Mesothelial cell of epicardium (in vitro differentiated cells): ENCODE data around the gene CST7. TPM values are rescaled to one million over a fixed set of nuclear protein-coding genes. Genes with fewer than 3 reads are reported as not detected.

Experiments
- DNase-seq, 2 experiments: peaks; one replicate each; pipeline ENCODE4 v3.0.0; 2021; ENCODE audit warnings: low spot score in 2 of 2; ENCODE audit not compliant: unreplicated experiment in 2 of 2
- H3K27ac Mint-ChIP-seq: 2 replicates; pipeline ENCODE4 v1.8.0; 2021; ENCODE audit warnings: mixed read lengths
- H3K27me3 Mint-ChIP-seq: 2 replicates; pipeline ENCODE4 v1.8.0; 2021; ENCODE audit warnings: low read depth, mixed read lengths
- H3K36me3 Mint-ChIP-seq: 2 replicates; pipeline ENCODE4 v1.8.0; 2021; ENCODE audit warnings: mixed read lengths
- H3K4me1 Mint-ChIP-seq: 2 replicates; pipeline ENCODE4 v1.8.0; 2021; ENCODE audit warnings: mixed read lengths
- H3K4me3 Mint-ChIP-seq: 2 replicates; pipeline ENCODE4 v1.8.0; 2021; ENCODE audit warnings: mild to moderate bottlenecking, moderate library complexity, mixed read lengths
- H3K9me3 Mint-ChIP-seq: 2 replicates; pipeline ENCODE4 v1.8.0; 2021; ENCODE audit warnings: mixed read lengths
- CTCF ChIP-seq: fragments of 200-600 bp; sonication (generic); IDR thresholded peaks from one replicate; pipeline ENCODE4 v1.5.0; 2021; ENCODE audit warnings: antibody characterized with exemption; ENCODE audit not compliant: unreplicated experiment
- total RNA-seq: library from RNA; stranded (reverse); gene quantifications from 3 replicates; pipeline ENCODE4 v1.2.1, GENCODE V29; 2021

The CST7 gene
- total RNA-seq, 1 donor from 2014 or later = not detected

- H3K27ac Mint-ChIP-seq = no peak overlapping the region
- DNase-seq = no peak
- no peaks in the 10 kb centered on the region for H3K4me1 Mint-ChIP-seq
- H3K36me3 Mint-ChIP-seq = peaks cover 54% of the 10 kb centered on the region
- H3K4me3 Mint-ChIP-seq = no peak overlapping the region
- H3K27me3 Mint-ChIP-seq = no peaks in the 10 kb centered on the region
- H3K9me3 Mint-ChIP-seq = peaks cover 20% of the 10 kb centered on the region
- no peak for TF ChIP-seq CTCF
Observed at GRCh38 chr20:24971376-24972101, 22.5 kb downstream of the CST7 start.

- DNase-seq = no peak
- Mint-ChIP-seq H3K36me3 (peaks cover 60% of the 10 kb centered on the region), H3K4me1 (no peaks in the 10 kb centered on the region), H3K27me3 (no peaks in the 10 kb centered on the region), H3K4me3 (no peak overlapping the region), H3K27ac (no peak overlapping the region), H3K9me3 (peaks cover 27% of the 10 kb centered on the region)
- TF ChIP-seq CTCF = no peak
Observed at GRCh38 chr20:24972341-24972740, 23.3 kb downstream of the CST7 start.

- H3K4me3 Mint-ChIP-seq = no peak overlapping the region
- DNase-seq = no peak
- H3K9me3 Mint-ChIP-seq = peaks cover 36% of the 10 kb centered on the region
- peaks cover 84% of the 10 kb centered on the region for H3K36me3 Mint-ChIP-seq
- no peak overlapping the region for H3K27ac Mint-ChIP-seq
- no peaks in the 10 kb centered on the region for H3K27me3 Mint-ChIP-seq
- TF ChIP-seq CTCF = no peak
- no peaks in the 10 kb centered on the region for H3K4me1 Mint-ChIP-seq
Observed at GRCh38 chr20:24977336-24977735, 28.3 kb downstream of the CST7 start.

- H3K4me3 Mint-ChIP-seq = no peak overlapping the region
- H3K4me1 Mint-ChIP-seq = no peaks in the 10 kb centered on the region
- H3K27me3 Mint-ChIP-seq = no peaks in the 10 kb centered on the region
- DNase-seq = no peak
- H3K36me3 Mint-ChIP-seq = peaks cover 86% of the 10 kb centered on the region
- TF ChIP-seq CTCF = no peak
- H3K27ac Mint-ChIP-seq = no peak overlapping the region
- peaks cover 36% of the 10 kb centered on the region for H3K9me3 Mint-ChIP-seq
Observed at GRCh38 chr20:24977797-24978196, 28.7 kb downstream of the CST7 start.

GRCh38 chr20:24978513-24978912 lies 29.4 kb downstream of the CST7 start:
- no peak overlapping the region for H3K27ac Mint-ChIP-seq
- peaks cover 82% of the 10 kb centered on the region for H3K36me3 Mint-ChIP-seq
- no peak overlapping the region for H3K4me3 Mint-ChIP-seq
- DNase-seq = no peak
- no peaks in the 10 kb centered on the region for H3K27me3 Mint-ChIP-seq
- H3K4me1 Mint-ChIP-seq = no peaks in the 10 kb centered on the region
- peaks cover 36% of the 10 kb centered on the region for H3K9me3 Mint-ChIP-seq
- TF ChIP-seq CTCF = no peak
